Measurements from ENCODE around the gene CRACR2B.

CRACR2B gene

DNA sequence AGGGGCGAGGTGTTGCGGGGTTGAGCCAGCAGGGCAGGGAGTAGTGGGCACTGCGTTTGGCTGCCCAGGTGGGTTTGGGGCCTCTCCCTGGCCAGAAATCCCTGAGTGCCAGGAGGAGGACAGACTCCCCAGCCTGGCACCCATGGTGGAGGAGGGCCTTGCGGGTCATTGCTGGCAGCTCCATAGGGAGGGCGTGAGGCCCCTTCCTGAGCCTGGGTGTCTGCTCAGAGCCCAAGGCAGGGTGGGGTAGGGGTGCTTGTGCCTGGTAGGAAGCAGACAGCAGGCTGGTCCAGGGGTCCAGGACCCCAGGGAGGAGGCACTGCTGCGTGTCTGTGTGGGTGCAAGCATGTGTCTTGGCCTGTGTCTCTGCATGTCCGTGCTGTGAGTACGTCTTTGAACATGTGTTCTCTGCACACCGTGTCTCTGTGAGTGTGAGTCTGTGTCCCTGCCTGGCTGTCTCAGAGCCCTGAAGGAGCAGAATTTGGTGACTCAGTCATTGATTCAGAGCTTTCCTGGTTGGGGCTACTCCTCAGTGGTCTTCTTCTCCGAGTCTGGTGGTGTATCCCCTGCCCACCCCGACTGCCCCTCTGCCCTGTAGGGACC is 18.9 kb downstream of the CRACR2B start:
- peaks cover 22% of the 10 kb centered on the region for H3K27me3 Mint-ChIP-seq (ENCODE audit: low read depth, poor library complexity)
- no peak for DNase-seq
- TF ChIP-seq, protein P1, sequence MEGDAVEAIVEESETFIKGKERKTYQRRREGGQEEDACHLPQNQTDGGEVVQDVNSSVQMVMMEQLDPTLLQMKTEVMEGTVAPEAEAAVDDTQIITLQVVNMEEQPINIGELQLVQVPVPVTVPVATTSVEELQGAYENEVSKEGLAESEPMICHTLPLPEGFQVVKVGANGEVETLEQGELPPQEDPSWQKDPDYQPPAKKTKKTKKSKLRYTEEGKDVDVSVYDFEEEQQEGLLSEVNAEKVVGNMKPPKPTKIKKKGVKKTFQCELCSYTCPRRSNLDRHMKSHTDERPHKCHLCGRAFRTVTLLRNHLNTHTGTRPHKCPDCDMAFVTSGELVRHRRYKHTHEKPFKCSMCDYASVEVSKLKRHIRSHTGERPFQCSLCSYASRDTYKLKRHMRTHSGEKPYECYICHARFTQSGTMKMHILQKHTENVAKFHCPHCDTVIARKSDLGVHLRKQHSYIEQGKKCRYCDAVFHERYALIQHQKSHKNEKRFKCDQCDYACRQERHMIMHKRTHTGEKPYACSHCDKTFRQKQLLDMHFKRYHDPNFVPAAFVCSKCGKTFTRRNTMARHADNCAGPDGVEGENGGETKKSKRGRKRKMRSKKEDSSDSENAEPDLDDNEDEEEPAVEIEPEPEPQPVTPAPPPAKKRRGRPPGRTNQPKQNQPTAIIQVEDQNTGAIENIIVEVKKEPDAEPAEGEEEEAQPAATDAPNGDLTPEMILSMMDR (IDR thresholded peaks at IDR 0.05) = no peak
- no peaks in the 10 kb centered on the region for H3K9me3 Mint-ChIP-seq
- no peak overlapping the region for H3K27ac Mint-ChIP-seq
- H3K36me3 Mint-ChIP-seq (ENCODE audit: low read depth) = no peaks in the 10 kb centered on the region
- peaks cover 27% of the 10 kb centered on the region for H3K4me1 Mint-ChIP-seq
- H3K4me3 Mint-ChIP-seq = no peak overlapping the region

GRCh38 chr11:847876-848275 is 20.2 kb downstream of the CRACR2B start:
- DNase-seq = no peak
- TF ChIP-seq, protein P1 (IDR thresholded peaks at IDR 0.05) = no peak
- Mint-ChIP-seq H3K27me3 (ENCODE audit: low read depth, poor library complexity) (peaks cover 31% of the 10 kb centered on the region), H3K4me1 (peaks cover 31% of the 10 kb centered on the region), H3K27ac (no peak overlapping the region), H3K9me3 (no peaks in the 10 kb centered on the region), H3K36me3 (ENCODE audit: low read depth) (no peaks in the 10 kb centered on the region), H3K4me3 (no peak overlapping the region)

DNA sequence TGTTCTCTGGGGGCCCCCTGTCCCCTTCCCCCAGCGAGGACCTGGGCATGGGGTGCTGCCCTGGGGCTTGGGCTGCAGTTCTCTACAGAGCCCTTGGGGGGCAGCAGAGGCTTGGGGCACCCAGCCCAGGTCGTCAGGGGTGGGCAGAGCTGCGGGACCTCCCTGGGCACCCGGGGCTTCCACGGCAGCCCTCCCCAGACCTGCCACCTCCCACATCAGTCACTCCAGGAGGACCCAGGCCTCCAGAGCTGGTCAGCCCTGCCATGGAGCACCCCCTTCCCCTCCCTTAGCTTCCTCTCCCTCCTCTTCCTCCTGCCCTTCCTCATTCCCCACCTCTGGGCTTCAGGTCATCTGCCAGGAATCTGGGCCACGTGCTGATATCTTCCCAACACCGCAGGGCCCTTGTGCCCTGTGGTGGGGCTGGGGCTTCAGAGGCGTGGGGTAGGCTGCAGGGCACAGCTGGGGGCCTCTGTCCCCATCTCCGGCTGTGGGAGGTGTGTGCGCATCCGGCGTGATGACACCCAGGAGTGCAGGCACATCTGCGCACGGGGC is 20.7 kb downstream of the CRACR2B start:
- peak; percentile 68 for DNase-seq
- Mint-ChIP-seq H3K9me3 (no peaks in the 10 kb centered on the region), H3K27ac (no peak overlapping the region), H3K27me3 (ENCODE audit: low read depth, poor library complexity) (peaks cover 32% of the 10 kb centered on the region), H3K36me3 (ENCODE audit: low read depth) (no peaks in the 10 kb centered on the region), H3K4me1 (peaks cover 29% of the 10 kb centered on the region), H3K4me3 (peak overlapping the region; percentile 20)
- TF ChIP-seq, protein P1 (IDR thresholded peaks at IDR 0.05) = peak; percentile 75

- H3K27ac Mint-ChIP-seq = no peak overlapping the region
- TF ChIP-seq, protein P1 (IDR thresholded peaks at IDR 0.05) = no peak
- peaks cover 32% of the 10 kb centered on the region for H3K27me3 Mint-ChIP-seq (ENCODE audit: low read depth, poor library complexity)
- peak; percentile 90 for DNase-seq
- peaks cover 21% of the 10 kb centered on the region for H3K4me1 Mint-ChIP-seq
- H3K4me3 Mint-ChIP-seq = peak overlapping the region; percentile 62
- H3K9me3 Mint-ChIP-seq = no peaks in the 10 kb centered on the region
- H3K36me3 Mint-ChIP-seq (ENCODE audit: low read depth) = no peaks in the 10 kb centered on the region
Measured at GRCh38 chr11:849104-849824, 21.5 kb downstream of the CRACR2B start.

GRCh38 chr11:849951-850774 is 22.4 kb downstream of the CRACR2B start:
- peak overlapping the region; percentile 79 for H3K4me3 Mint-ChIP-seq
- DNase-seq = no peak
- H3K9me3 Mint-ChIP-seq = no peaks in the 10 kb centered on the region
- no peak overlapping the region for H3K27ac Mint-ChIP-seq
- peaks cover 16% of the 10 kb centered on the region for H3K4me1 Mint-ChIP-seq
- H3K27me3 Mint-ChIP-seq (ENCODE audit: low read depth, poor library complexity) = peaks cover 32% of the 10 kb centered on the region
- TF ChIP-seq, protein P1 (IDR thresholded peaks at IDR 0.05) = no peak
- no peaks in the 10 kb centered on the region for H3K36me3 Mint-ChIP-seq (ENCODE audit: low read depth)
